ENCODE measurements around the gene TMCC3.
"Not testable (repeated sequence)": the region's sequence is repeated elsewhere in the genome, so short reads cannot be mapped to it uniquely, and the experiment has no call there.

TMCC3 gene

DNA sequence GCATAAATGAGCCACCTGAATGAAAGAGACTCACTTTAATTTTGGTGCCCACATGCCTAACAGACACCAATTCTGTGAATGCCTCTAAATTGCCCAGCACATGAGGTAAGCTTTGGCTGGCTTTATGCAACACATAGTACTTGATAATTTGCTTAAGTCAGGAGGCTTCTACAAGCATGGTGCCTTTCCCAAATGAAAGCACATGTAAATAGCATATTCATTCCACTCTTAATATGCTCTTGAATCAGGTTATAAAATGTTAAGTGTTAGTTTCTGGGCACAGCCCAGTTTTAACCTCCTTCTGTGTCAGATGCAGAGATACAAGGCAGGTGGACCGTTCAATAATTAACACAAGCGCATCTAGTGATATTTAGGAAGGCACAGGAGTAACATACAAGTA is 15.6 kb downstream of the TMCC3 start:
- no peak for DNase-seq

DNA sequence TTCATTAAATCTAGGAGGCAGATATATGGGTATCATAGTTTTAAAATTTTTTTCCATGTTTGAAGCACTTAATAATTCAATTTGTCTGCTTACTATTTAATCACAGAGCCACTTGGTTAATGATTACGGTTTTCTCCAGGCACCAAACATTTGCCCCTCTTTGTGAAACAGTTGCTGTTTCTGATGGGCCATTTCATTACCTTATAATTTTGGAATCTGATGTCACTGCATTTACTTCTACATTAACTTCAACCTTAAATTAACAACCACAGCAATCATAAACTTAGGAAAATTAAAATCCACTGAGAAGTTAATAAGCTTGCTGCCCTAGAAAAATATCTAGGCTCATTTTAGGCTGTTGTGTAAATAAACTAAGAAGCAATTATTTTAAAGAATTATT is 17.0 kb downstream of the TMCC3 start:
- DNase-seq = no peak

DNA sequence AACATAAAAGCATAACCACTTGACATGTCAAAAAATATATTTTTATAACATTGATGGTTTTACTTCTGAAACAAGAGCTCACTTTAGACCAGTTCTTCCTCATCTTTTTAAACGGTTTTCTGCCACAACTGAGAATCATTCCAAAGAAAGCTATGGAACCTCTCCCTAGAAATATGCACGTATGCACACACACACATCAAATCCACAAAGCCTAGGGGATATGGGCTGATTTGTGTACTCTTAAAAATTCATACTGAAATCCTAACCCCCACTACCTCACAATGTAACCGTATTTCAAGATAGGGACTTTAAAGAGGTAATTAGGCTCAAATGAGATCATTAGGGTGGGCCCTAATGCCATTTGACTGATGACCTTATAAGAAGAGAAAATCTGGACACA is 19.3 kb downstream of the TMCC3 start:
- no peak for DNase-seq

DNA sequence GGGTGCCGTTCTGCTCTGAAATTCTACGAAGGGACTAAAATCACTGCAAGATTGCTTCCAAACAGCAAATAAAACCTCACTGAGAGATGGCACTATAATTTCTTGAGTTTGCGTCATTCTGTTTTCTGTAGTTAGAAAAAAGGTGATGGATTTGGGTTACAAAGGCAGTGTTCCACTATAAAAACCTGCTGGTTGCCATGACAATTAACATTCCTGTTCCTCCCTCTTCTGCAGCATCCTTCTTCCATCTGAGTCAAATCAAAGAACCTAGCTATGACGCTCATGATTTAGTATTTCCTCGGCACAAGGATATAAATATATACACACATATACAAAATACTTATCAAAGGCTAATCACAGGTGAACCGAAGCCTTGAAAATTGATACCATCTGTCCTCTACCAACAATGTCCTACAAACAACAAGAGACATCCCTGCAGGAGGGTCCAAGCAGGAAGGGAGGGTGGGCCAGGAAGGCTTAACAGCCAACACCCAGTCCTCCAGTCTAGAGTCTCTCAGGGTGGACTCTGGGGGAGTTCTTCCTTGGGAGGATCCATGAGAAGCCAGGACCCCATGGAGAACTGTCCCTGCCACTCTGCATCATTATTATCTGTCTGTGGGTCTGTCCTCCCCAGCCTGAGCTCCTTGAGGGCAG is 21.4 kb downstream of the TMCC3 start:
- no peak for DNase-seq

DNA sequence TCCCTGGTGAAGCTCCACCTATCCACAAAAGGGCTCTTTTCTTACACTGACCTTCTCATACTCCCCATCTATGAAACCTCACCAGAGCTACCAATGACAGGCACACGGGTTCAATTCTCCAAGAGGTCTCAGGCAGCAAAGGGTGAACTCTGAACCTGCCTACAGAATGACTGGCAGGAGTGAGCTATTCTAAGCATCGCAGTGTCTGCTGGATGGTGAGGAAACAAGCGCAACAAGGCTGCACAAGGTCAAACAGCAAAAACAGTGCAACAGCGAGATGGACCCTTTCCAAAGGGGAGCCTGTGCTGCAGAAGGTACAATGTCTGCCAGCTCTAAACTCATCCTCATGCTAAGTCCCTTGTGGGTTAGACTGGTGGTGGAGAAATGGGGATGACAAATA is 22.0 kb downstream of the TMCC3 start:
- no peak for DNase-seq

DNA sequence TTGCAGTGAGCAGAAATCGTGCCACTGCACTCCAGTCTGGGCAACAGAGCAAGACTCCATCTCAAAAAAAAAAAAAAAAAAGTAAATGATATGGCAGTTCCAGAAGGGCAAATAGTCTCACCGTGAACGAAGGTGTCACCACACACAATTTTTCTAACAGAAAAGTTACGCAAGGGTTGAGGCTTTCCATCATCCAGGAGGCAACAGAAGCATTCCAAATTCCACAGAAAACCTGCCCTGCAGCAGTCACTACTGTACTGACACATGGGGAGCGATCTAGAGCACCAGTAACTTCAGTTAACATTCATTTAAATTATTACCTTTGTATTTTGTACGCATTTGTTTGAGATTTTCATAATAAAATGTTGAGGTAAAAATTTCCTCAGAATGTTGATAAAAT is 24.8 kb downstream of the TMCC3 start:
- DNase-seq = no peak

DNA sequence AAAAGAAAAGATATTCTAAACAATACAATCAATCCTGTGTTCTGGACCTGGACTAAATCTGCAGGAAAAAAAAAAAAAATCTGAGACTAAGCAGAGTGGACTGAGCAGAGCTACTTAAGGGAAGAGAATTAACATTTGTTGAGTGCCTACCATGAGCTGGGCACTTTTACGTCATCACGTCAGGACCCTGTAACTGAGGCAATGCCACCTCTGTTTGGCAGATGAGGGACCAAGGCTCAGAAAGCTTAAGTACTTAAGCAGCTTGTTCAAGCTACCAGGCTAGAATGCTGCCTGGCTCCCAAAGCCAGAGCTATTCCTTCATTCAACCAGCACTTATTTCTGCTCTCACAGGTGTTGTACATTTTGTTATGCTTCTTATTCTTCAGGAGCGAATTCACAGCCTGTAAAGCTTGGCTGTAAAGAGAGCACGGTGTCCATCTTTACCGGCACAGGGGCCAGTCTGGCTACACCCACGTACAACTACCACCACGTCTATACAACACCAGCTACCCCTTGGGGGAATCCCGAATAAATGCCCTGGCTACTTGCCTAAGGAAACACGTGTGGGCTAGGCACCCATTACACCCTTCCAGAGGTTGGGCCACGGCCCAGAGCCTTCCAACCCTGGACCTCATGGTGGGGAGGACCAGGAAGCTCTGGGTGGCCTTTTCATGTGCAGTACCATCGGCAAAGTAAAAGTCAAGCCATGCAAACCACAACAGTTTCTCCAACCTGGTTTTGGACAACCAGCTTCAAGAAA is 27.0 kb downstream of the TMCC3 start:
- DNase-seq = no peak

DNA sequence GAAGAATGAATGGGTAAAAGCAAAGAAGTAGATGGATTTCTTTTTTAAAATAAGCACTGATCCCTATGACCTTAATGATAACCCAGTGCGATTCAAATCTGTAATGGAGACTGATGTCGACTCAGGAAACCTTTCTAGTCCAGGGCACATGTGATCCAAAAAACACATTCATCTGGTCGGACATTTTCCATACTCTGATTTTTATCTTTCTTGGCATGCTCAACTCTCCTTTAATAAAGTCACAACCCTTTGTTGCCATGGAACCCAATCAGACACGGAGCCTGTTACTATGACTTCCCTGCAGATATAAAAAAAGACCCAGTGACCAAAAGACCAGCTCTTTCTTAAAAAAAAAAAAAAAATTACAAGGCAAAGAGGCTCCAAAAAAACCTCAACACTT is 27.9 kb downstream of the TMCC3 start:
- DNase-seq = no peak

DNA sequence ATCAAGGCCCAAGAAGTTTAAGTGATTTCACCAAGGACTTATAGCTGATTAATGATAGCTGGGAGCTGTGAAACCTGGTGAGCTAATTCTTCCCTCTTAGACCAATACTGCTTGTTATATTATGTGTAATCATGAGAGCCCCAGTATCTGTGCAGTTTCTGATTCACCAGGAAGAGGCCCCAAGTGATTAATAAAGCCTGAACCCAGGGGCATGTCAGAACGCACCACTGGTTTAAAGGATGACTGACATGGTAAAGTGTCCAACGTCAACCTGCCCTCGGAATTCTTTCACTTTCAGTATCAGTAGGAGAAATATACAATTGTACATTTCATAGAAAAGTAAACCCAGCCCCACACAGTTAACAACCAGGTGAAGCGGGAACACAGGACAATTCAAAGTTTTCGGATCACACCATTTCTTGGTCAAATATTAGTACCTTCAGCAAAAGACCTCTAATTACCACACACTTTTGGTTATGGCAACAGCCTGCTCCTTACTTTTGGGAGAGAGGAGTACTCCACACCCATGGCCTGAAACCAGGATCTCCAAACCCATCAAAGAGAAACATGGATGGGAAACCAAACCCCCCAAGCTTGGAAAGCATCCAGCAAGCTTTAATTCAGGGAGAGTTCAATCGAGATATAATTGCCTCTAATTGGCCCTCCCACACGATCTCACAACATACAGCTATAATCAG is 28.5 kb downstream of the TMCC3 start:
- DNase-seq = peak; percentile 57

DNA sequence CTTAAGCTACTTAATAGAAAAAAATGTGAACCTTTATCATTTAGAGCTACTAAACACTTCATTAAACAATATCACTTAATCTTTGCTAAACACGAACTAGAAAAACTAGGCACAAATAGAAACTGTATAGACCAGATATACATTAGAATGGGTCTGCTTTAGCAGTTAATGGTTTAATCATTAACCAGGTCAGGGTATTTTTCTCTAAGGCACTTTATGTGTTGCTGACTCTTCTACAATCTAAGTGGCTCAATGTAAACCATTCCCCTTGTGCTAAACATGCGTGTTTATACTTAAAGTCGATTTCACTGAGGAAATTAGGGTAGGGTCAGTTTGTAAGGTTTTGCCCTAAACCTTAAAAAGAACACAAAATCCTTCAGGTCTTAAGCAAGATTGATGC is 29.7 kb downstream of the TMCC3 start:
- DNase-seq = no peak

DNA sequence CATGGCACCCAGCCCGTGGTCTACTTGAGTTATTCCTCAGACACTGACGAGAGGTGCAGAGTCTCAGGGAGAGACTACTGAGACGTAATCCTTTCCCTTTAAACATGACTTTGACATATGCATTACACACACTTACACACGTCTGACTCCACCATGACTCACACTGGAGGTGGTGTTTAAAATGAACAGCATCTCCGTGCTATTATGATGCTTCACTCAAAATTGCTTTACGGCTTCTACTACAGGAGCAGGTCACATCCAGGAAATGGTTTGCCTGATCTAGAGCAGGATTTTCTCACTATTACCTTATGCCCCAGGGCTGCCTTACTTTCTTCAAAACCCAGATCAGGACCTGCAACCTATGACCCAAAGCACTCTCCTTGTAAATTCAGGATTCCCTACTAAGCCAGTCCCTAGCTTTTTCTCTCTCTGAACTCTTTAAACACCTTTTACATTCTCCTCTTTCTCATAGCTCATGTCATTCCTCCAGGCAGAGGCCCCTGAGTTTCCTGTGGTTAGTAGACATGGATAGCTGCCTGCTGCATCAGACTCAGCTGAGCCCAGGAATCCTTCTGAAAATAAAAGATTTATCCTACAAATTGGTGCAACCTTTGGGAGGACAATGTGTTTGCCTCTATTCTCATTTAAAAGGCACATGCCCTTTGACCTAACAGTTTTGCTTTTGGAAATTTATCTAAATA is 31.2 kb downstream of the TMCC3 start:
- DNase-seq = no peak

DNA sequence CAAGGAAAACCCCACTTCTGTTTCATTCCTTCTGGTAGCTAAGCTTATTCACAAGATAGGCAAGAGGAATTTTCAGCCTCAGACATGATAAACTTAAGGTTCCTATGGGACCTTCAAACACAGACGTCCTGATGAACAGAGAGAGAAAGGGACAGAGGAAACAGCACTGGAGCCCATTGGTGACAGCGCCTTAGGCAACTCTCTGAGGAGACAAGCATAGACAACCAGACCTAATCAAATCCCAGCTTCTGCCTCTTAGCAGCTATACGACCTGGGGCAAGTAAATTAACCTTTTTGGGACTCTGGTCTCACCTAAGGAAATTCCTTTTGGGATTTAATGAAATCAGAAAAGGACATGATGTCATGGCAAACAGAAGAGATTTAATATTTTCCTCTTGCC is 33.3 kb downstream of the TMCC3 start:
- no peak for DNase-seq

DNA sequence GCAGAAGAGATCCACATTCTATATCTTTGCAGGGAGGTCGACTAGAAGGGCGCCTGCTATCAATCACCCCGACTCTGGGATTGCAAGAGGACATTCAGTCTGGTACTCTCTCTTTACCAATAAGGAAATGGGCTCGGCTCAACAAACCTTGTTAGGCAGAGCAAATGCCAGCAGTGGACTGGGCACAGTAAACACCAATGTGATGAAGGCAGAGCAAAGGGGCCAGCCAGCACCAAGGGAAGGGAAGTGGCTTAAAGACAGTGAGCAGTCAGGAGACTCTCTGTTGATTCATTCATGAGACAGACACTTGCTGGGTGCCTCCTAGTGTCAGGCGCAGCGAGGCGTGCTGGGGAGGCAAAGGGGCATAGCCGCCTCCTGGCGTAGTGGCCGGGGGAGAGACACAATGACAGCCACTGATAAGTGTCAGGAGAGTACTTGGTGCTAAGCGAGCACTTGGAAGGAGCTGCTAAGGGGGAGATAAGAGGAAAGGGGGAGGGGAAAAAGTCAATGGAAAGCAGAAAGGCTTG is 34.1 kb downstream of the TMCC3 start:
- DNase-seq = no peak

DNA sequence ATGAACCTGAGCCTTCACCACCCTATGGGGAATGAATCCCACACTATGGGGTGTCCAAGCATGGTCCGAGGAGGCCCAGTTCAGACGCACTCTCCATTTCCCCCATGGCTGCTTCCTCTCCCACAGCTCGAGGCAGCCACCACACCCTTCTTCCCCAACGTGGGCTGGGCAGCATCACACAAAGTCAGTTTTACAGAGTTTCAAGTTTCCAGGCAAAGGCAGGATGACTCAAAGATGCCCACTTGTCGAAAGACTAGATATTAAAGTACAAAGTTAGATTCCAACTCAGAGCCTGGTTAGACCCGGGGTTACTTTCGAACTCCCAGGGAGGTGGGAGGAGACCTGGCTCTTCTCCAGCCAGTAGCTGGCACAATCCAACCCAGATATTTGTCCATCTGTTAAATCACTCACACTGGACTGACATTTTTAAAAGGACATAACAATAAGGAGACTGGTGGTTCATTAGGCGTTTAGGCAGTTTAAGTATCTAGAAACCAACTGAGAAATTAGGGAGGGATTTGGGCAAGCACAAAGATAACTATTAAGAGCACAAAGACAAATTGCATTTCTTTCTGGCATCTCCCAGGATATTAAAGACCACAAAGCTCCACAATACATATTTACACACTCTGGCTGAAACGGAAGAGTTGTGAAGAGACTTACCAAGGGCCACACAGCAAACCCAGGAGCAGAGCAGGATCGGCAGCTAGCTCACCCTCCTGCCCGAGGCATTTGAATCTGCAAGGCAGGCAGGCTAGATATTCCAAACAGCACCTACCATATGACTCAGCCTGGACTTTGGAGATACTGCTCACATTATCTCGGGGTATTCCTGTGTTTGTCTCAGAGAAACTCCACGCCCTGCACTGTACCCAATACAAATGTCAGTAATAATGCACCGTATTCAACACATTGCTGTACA is 34.8 kb downstream of the TMCC3 start:
- DNase-seq = no peak

DNA sequence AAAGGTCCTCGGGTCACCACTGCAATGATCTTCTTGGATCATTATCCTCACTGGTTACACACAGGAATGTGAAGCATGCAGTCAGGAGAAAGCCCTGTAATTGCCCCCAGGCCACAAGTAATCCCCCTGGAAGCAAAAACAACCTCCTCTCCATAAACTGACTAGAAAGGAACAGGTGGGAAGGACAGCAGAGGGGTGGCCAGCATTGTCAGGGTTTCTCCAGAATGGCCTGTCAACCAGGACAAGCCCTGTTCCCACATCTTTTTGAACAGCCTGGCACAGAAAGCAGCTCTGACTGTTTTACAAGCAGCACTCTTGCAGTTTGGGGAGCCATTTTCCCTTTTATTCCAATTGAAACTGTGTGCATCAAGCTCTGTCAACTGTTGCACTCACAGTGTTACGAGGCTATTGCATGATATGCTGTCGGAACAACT is 36.1 kb downstream of the TMCC3 start:
- DNase-seq = no peak

DNA sequence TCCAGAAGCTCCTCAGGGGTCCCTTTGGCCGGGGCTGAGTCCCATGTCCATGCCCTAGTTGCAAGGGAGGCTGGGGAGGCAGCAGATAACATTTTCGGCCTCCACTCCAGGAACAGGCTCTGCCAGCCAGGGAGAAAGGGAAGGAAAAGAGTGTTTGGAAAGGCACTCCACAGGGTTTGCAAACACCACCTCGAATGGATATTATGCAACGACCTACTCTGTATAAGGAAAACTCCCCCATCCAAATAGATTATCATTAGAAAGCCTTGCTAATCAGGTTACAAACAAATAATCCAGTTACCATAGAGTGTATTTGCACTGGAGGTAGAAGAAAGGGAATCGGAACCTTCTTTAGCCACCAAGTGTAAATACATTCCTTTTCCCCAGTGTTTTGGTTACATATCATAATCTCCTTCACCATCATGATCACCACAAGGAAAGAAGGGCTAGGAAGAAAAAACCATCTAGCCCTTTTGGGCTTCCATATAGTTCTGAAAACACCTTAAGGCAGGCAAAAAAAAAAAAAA is 40.4 kb downstream of the TMCC3 start:
- DNase-seq = no peak

DNA sequence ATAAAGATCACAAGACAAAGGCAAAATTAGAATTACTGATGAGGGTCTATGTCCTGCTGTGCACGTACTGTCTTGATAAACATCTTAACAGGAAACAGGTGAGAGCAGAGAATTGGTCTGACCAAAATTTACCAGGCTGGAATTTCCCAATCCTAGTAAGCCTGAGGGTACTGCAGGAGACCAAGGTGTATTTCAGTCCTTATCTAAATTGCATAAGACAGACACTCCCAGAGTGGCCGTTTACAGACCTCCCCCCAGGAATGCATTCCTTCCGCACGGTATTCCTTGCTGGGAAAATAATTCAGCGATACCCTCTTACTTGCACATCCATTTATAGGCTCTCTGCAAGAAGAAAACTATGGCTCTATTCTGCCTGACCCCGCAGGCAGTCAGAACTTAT is 43.5 kb downstream of the TMCC3 start:
- DNase-seq = not testable (repeated sequence)

DNA sequence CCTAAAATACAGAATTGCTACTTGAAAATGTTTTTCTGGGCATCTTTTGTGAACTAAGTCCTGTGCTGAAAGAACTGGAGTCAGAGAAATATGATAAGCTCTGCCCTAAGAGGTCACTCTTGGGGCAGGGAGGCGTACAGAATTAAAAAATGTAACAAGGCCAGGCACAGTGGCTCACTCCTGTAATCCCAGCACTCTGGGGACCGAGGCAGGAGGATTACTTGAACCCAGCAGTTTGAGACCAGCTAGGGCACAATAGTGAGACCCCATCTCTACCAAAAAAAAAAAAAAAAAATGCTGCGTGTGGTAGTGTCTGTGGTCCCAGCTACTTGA is 46.0 kb downstream of the TMCC3 start:
- DNase-seq = no peak

DNA sequence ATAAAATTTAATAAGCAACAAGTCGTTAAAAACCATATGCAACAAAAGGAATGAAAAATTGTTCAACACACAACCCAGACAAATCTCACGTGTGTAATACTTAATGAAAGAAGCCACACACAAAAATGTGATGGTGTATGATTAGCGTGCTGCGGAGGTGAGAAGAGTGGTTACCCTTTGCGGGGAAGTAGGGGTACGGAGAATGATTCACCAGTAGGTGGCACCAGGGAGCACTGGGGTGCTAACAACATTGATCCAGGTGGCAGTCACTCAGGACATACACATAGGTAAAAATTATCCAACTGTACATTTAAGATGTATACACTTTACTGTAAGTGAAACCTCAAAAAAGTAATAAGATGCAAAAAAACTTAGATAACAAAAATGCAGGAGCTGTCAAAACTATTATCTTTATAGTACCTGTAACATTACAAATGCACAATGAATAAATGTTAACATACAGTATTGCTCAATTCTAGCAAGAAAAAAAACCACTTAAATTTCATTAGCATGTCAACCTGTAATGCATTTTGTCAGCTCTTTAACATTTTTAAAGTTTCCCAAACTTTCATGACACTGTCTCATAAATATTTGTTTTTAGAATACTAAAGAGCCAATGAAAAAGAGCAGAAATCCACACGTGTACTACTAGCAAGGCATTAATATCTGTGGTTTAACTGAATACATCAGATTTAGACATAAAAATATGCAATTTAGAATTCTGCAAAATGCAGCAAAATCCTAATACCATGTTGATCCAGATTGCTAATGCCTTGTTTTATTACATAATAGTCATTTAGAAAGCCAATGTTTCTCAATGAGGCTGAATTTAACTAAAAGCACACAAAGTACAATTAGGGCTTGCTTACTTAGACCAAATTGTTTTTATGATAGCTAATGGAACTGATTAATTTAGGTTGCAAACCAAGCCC is 46.7 kb downstream of the TMCC3 start:
- DNase-seq = peak; percentile 67

DNA sequence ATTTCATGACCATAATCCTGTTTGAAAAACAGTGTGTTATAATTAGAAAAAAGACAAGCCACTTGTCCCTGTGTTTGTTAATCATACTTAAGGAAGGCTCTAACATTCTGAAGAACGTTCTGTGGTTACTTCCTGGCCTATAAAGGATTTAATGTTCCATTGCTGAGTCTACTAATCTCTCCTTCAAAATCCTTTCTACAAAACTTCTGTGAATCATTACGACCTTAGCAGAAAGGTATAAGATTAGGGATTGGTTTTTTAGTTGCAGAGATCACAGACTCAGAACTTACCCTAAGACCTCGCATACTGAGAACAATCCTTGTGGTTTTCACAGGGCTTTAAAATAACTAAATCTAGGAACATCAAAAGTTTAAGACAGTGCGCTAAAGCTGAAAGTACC is 48.3 kb downstream of the TMCC3 start:
- DNase-seq = no peak

DNA sequence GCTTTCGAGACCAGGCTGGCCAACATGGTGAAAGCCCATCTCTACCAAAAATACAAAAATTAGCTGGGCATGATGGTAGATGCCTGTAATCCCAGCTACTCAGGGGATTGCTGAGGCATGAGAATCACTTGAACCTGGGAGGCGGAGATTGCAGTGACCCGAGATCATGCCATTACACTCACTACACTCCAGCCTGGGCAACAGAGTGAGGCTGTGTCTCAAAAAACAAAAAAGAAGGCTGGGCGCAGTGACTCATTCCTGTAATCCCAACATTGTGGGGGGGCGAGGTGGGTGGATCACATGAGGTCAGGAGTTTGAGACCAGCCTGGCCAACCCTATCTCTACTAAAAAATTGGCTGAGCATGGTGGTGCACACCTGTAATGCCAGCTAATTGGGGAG is 49.0 kb downstream of the TMCC3 start:
- not testable (repeated sequence) for DNase-seq

All from CD4-positive, alpha-beta T cell treated with Interleukin-17A for 1 hour (primary cell).